CD8-positive, alpha-beta memory T cell (primary cell): ENCODE results near the gene RUFY4. TPM values are rescaled to one million over a fixed set of nuclear protein-coding genes. Genes with fewer than 3 reads are reported as not detected.
"Not testable (repeated sequence)": the region's sequence is repeated elsewhere in the genome, so short reads cannot be mapped to it uniquely, and the experiment has no call there.

Experiments
- CTCF ChIA-PET: fragments of 350-600 bp; sonication (Branson Sonifier 250); formaldehyde crosslinking; loops from one replicate; lab custom pipeline; 2021; ENCODE audit warnings: antibody characterized with exemption; lab: Charles Lee
- POLR2A ChIA-PET: fragments of 350-600 bp; sonication (Branson Sonifier 250); formaldehyde crosslinking; loops from one replicate; lab custom pipeline; 2021; ENCODE audit warnings: antibody characterized with exemption; lab: Charles Lee
- DNase-seq, 5 donors: peaks; one replicate each; pipeline versions ENCODE4 v3.0.0 to v3.0.0-alpha.2; 2020 to 2022; ENCODE audit warnings: mixed read lengths in 1 of 5
- H3K27ac ChIP-seq: one replicate; pipeline ENCODE4 v1.7.0; 2013; ENCODE audit warnings: low read depth, mild to moderate bottlenecking, low read length, moderate library complexity
- H3K27me3 ChIP-seq: 2 replicates; pipeline ENCODE4 v1.7.0; 2013; ENCODE audit warnings: low read length, mild to moderate bottlenecking; ENCODE audit not compliant: insufficient read depth, poor library complexity, severe bottlenecking
- H3K36me3 ChIP-seq: 2 replicates; pipeline ENCODE4 v1.7.0; 2013; ENCODE audit warnings: mild to moderate bottlenecking, low read length, moderate library complexity; ENCODE audit not compliant: insufficient read depth
- H3K4me1 ChIP-seq: 2 replicates; pipeline ENCODE4 v1.7.0; 2013; ENCODE audit warnings: mild to moderate bottlenecking, low read length, moderate library complexity; ENCODE audit not compliant: insufficient read depth
- H3K4me3 ChIP-seq: 2 replicates; pipeline ENCODE4 v1.7.0; 2013; ENCODE audit warnings: mild to moderate bottlenecking, low read length
- H3K9me3 ChIP-seq: 2 replicates; pipeline ENCODE4 v1.7.0; 2013; ENCODE audit warnings: mild to moderate bottlenecking, low read length
- H3K27ac Mint-ChIP-seq, 8 donors: one replicate each; pipeline ENCODE4 v1.8.0; 2020 to 2021; ENCODE audit warnings: mixed read lengths in 8 of 8, mild to moderate bottlenecking in 6 of 8, inconsistent platforms in 3 of 8, moderate library complexity in 3 of 8
- H3K27me3 Mint-ChIP-seq, 2 donors: one replicate each; pipeline ENCODE4 v1.8.0; 2020 to 2021; ENCODE audit warnings: mixed read lengths in 2 of 2, mild to moderate bottlenecking in 1 of 2, moderate library complexity in 1 of 2
- H3K36me3 Mint-ChIP-seq, 3 donors: one replicate each; pipeline ENCODE4 v1.8.0; 2020 to 2021; ENCODE audit warnings: mixed read lengths in 3 of 3, inconsistent platforms in 1 of 3, mild to moderate bottlenecking in 1 of 3
- H3K4me1 Mint-ChIP-seq, 3 donors: one replicate each; pipeline ENCODE4 v1.8.0; 2020 to 2021; ENCODE audit warnings: mixed read lengths in 3 of 3, inconsistent platforms in 1 of 3, mild to moderate bottlenecking in 1 of 3
- H3K4me3 Mint-ChIP-seq, 7 donors: one replicate each; pipeline ENCODE4 v1.8.0; 2020 to 2021; ENCODE audit warnings: mixed read lengths in 7 of 7, mild to moderate bottlenecking in 6 of 7, moderate library complexity in 4 of 7, inconsistent platforms in 2 of 7
- H3K9me3 Mint-ChIP-seq, 5 donors: one replicate each; pipeline ENCODE4 v1.8.0; 2020 to 2022; ENCODE audit warnings: mixed read lengths in 5 of 5, mild to moderate bottlenecking in 3 of 5, moderate library complexity in 2 of 5, inconsistent platforms in 1 of 5
- polyA plus RNA-seq: library from polyadenylated mRNA; unstranded; fragments of 300-500 nt; fragmentation: Illumina TruSeq; gene quantifications from one replicate; pipeline ENCODE4 v1.2.3, GENCODE V29; 2021
- total RNA-seq, 2 experiments: library from RNA; stranded (reverse); gene quantifications; one replicate each; pipeline ENCODE4 v1.2.3, GENCODE V29; 2021

The RUFY4 gene
- total and polyA plus RNA-seq, 3 experiments from 2014 or later: not detected

DNA sequence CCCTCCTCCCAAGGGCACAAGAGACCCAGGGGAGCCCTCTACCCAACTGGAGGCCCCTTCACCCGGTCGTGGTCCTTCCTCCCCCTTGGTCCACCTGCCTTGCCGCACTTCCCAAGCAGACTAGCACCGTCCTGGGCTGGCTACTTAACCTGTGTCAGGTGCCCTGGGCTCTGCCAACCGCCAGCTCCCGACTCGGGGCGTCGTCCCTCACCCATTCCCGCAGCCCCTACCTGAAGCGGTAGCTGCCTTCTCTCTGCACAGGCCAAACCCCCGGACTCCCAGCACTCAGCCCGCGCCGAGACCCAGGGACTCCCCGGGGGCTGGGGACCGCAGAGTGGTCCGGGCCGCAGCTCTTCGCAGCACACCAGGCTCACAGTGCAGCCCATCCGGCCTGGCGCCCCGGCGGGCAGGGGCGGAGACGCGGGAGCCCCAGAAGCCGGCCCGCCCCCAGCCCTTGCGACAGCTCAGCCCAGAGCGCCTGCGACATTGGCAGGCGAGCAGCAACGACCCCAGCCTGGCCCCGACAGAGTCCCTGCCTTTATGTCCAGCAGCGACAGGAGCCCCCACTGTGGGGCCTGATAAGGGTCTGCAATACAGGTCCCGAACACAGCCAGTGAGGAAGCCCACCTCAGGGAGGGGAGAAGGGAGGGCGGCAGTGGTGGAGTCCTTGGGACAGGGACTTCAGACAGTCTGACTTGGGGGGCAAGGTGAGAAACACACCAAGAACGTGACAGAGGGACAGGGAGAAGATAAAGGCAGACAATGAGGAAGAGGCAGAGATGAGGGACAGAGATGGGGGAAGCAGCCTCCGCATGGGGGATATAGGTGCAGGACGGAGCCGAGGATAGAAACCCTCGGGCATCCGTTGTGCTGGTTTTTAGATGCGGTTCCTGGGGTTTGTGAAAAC is 35.2 kb upstream of the RUFY4 start:
- Histone ChIP-seq H3K4me3 (peak overlapping the region; percentile 50), H3K36me3 (no peaks in the 10 kb centered on the region), H3K27ac (no peak overlapping the region), H3K4me1 (peaks cover 7% of the 10 kb centered on the region), H3K9me3 (no peaks in the 10 kb centered on the region), H3K27me3 (no peaks in the 10 kb centered on the region)
- Mint-ChIP-seq H3K27me3 (peaks cover 3 to 12% of the 10 kb centered on the region in 2 donors), H3K9me3 (no peaks in the 10 kb centered on the region), H3K27ac (peak overlapping the region in 6 of 8 donors; percentile 22 to 89 (median 48)), H3K36me3 (no peaks in the 10 kb centered on the region), H3K4me3 (peak overlapping the region; percentile 59 to 87 (median 78)), H3K4me1 (peaks cover 0 to 20% (median 11%) of the 10 kb centered on the region in 3 donors)
- ChIA-PET POLR2A (no interaction called here), CTCF (interaction anchor here (0.7 to 2.7 kb wide), 6 partner anchors 8 to 1987 kb away, joined by 3 to 9 read pairs (median 4); no protein-coding TSS in a partner anchor)
- peak in 1 of 5 donors; percentile 45 for DNase-seq

DNA sequence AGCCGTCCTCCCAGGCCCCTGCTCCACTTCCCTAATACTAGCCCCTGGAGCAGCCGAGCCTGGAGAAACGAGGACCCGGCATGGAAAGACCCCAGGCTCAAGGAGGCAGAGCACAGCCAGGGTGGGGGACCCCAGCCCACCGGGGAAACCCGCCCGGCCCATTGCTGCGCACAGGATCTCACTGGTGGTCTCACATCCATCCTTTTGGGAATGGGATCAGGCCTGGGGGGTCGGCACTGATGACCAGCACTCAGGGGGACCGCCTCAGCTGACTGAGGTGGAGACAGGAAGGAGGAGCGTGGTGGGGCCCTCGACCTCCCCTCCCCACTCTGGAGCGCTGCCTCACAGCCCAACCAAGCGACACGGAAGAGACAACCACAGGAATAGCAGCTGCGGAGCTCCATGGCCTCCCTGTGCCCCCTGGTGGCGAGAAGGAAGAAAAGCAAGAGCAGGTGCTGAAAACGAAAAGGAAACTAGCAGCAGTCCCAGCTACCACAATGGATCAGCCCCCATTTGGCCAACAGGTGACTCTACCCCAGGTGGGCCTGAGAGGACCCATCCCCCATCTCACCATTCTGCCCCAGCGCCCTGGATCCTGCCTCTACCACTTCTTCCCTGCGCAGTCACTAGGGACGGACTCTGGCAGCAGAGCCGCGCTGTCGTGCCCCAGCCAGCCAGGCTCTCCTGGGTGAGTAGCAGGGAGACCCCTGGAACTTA is 34.4 kb upstream of the RUFY4 start:
- H3K9me3 Mint-ChIP-seq, H3K27ac ChIP-seq, H3K27me3 ChIP-seq, H3K4me1 ChIP-seq, POLR2A ChIA-PET, H3K36me3 Mint-ChIP-seq, H3K36me3 ChIP-seq, H3K9me3 ChIP-seq: not testable (repeated sequence)
- peak overlapping the region; percentile 50 for H3K4me3 ChIP-seq
- Mint-ChIP-seq H3K27me3 (peaks cover 10 to 18% of the 10 kb centered on the region in 2 donors), H3K4me3 (peak overlapping the region; percentile 59 to 87 (median 78)), H3K27ac (peak overlapping the region in 5 of 8 donors; percentile 34 to 89 (median 61)), H3K4me1 (peaks cover 0 to 20% (median 11%) of the 10 kb centered on the region in 3 donors)
- CTCF ChIA-PET: interaction anchor here (0.7 to 2.7 kb wide), 6 partner anchors 8 to 1986 kb away, joined by 3 to 7 read pairs (median 3); no protein-coding TSS in a partner anchor
- DNase-seq: peak; percentile 24 to 76 (median 74)

- DNase-seq: peak in 1 of 5 donors; percentile 42
- Mint-ChIP-seq H3K27me3 (peaks cover 10 to 25% of the 10 kb centered on the region in 2 donors), H3K36me3 (no peaks in the 10 kb centered on the region), H3K4me1 (peaks cover 0 to 20% (median 11%) of the 10 kb centered on the region in 3 donors), H3K4me3 (peak overlapping the region in 4 of 7 donors; percentile 11 to 78 (median 48)), H3K9me3 (no peaks in the 10 kb centered on the region), H3K27ac (peak overlapping the region in 1 of 8 donors; percentile 37)
- CTCF ChIA-PET: interaction anchor here (1.0 to 2.7 kb wide), 4 partner anchors 9 to 247 kb away, joined by 3 to 7 read pairs (median 6); no protein-coding TSS in a partner anchor
- no peak overlapping the region for H3K27ac ChIP-seq
- no peak overlapping the region for H3K4me3 ChIP-seq
- H3K4me1 ChIP-seq: peaks cover 7% of the 10 kb centered on the region
- no peaks in the 10 kb centered on the region for H3K9me3 ChIP-seq
- POLR2A ChIA-PET: no interaction called here
- H3K27me3 ChIP-seq: no peaks in the 10 kb centered on the region
- no peaks in the 10 kb centered on the region for H3K36me3 ChIP-seq
These were observed 33.5 kb upstream of the RUFY4 start for GRCh38 chr2:218035463-218036100.

DNA sequence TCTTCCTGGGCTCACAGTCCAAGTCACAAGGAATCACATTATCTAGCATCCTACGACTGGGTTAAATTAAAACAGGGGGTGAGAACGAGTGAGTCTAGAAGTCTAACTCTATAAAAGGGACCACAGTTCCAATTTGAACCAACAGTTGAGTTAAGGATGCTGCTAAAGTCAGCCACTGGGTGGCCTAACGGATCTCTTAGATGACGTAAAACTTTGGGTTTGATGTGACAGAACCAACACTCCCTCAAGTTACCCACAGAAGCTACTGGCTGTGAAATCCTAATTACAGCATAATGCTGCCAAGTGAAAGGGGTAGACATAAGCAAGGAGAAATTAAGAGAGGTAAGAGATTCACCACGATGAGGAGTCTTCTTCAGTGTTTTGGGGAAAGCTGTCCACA is 32.7 kb upstream of the RUFY4 start:
- peak overlapping the region in 1 of 8 donors; percentile 22 for H3K27ac Mint-ChIP-seq
- peaks cover 10 to 32% of the 10 kb centered on the region in 2 donors for H3K27me3 Mint-ChIP-seq
- Histone ChIP-seq H3K27ac (no peak overlapping the region), H3K27me3 (no peaks in the 10 kb centered on the region), H3K4me1 (peaks cover 7% of the 10 kb centered on the region), H3K36me3 (no peaks in the 10 kb centered on the region), H3K4me3 (no peak overlapping the region), H3K9me3 (no peaks in the 10 kb centered on the region)
- H3K9me3 Mint-ChIP-seq: no peaks in the 10 kb centered on the region
- H3K36me3 Mint-ChIP-seq: no peaks in the 10 kb centered on the region
- peak in 1 of 5 donors; percentile 11 for DNase-seq
- H3K4me1 Mint-ChIP-seq: peaks cover 0 to 20% (median 11%) of the 10 kb centered on the region in 3 donors
- POLR2A ChIA-PET: no interaction called here
- peak overlapping the region in 1 of 7 donors; percentile 20 for H3K4me3 Mint-ChIP-seq
- CTCF ChIA-PET: interaction anchor here (1.0 to 2.2 kb wide), 2 partner anchors 9 to 248 kb away, joined by 3 to 6 read pairs; no protein-coding TSS in a partner anchor

GRCh38 chr2:218039171-218039570 is 29.9 kb upstream of the RUFY4 start:
- peaks cover 0 to 3% (median 2%) of the 10 kb centered on the region in 3 donors for H3K36me3 Mint-ChIP-seq
- H3K9me3 Mint-ChIP-seq: no peaks in the 10 kb centered on the region
- Histone ChIP-seq H3K36me3 (no peaks in the 10 kb centered on the region), H3K4me3 (no peak overlapping the region), H3K4me1 (peaks cover 5% of the 10 kb centered on the region), H3K27ac (no peak overlapping the region), H3K9me3 (no peaks in the 10 kb centered on the region), H3K27me3 (no peaks in the 10 kb centered on the region)
- no peak overlapping the region for H3K27ac Mint-ChIP-seq
- CTCF ChIA-PET: no interaction called here
- POLR2A ChIA-PET: no interaction called here
- peaks cover 10 to 37% of the 10 kb centered on the region in 2 donors for H3K27me3 Mint-ChIP-seq
- DNase-seq: no peak
- H3K4me1 Mint-ChIP-seq: peaks cover 4 to 20% (median 9%) of the 10 kb centered on the region in 3 donors
- H3K4me3 Mint-ChIP-seq: no peak overlapping the region

DNA sequence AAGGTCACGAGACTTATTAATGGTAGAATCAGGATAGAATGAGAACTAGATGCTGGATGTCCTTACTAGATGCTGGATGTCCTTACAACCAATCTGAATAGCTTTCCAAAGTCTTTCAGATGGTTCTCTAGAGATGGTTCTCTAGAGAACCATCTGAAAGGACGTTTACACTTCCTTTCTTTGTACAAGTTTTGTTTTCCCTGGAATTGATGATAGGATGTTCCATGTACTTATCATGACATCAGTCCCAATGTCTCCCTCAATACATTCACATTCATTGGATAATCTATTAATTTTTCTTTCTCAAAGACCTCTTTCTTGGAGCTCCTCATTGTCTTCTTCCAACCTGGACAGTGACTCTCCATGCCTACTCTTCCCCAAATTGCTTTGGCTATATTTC is 28.2 kb upstream of the RUFY4 start:
- Histone ChIP-seq H3K36me3 (no peaks in the 10 kb centered on the region), H3K27ac (no peak overlapping the region), H3K9me3 (no peaks in the 10 kb centered on the region), H3K27me3 (no peaks in the 10 kb centered on the region), H3K4me1 (no peaks in the 10 kb centered on the region), H3K4me3 (no peak overlapping the region)
- ChIA-PET POLR2A (no interaction called here), CTCF (interaction anchor here (1.0 to 1.8 kb wide), 2 partner anchors 252 to 256 kb away, joined by 3 to 8 read pairs; no protein-coding TSS in a partner anchor)
- H3K4me1 Mint-ChIP-seq: peaks cover 0 to 5% (median 4%) of the 10 kb centered on the region in 3 donors
- peaks cover 0 to 12% (median 7%) of the 10 kb centered on the region in 3 donors for H3K36me3 Mint-ChIP-seq
- no peak for DNase-seq
- no peak overlapping the region for H3K27ac Mint-ChIP-seq
- peaks cover 0 to 5% (median under 1%) of the 10 kb centered on the region in 5 donors for H3K9me3 Mint-ChIP-seq
- no peak overlapping the region for H3K4me3 Mint-ChIP-seq
- H3K27me3 Mint-ChIP-seq: peaks cover 8 to 37% of the 10 kb centered on the region in 2 donors
